Skeletal muscle tissue (tissue), 4 donors: ENCODE measurements around the gene MRFAP1. TPM values are rescaled to one million over a fixed set of nuclear protein-coding genes. Genes with fewer than 3 reads are reported as not detected.
A peak's percentile ranks its signal among the peaks of the same experiment; 100 is the strongest.

Experiments
- H3K27ac ChIP-seq: one replicate; pipeline ENCODE4 v1.7.0; 2013; ENCODE audit warnings: mild to moderate bottlenecking, low read depth, low read length, inconsistent platforms
- H3K27me3 ChIP-seq, 3 donors: one replicate each; pipeline ENCODE4 v1.7.0; 2013; ENCODE audit warnings: low read length in 3 of 3; ENCODE audit not compliant: control insufficient read depth in 3 of 3, insufficient read depth in 3 of 3
- H3K36me3 ChIP-seq, 3 donors: one replicate each; pipeline ENCODE4 v1.7.0; 2013; ENCODE audit warnings: low read length in 3 of 3; ENCODE audit not compliant: control insufficient read depth in 3 of 3, insufficient read depth in 3 of 3
- H3K4me1 ChIP-seq, 3 donors: one replicate each; pipeline ENCODE4 v1.7.0; 2013; ENCODE audit warnings: low read length in 3 of 3, mild to moderate bottlenecking in 3 of 3; ENCODE audit not compliant: control insufficient read depth in 3 of 3, insufficient read depth in 3 of 3
- H3K4me3 ChIP-seq, 3 donors: one replicate each; pipeline ENCODE4 v1.7.0; 2013; ENCODE audit warnings: low read length in 3 of 3
- H3K9ac ChIP-seq, 3 donors: one replicate each; pipeline ENCODE4 v1.7.0; 2013; ENCODE audit warnings: low read length in 3 of 3, mild to moderate bottlenecking in 3 of 3, moderate library complexity in 2 of 3, low read depth in 1 of 3
- H3K9me3 ChIP-seq, 3 donors: one replicate each; pipeline ENCODE4 v1.7.0; 2013; ENCODE audit warnings: low read length in 3 of 3; ENCODE audit not compliant: control insufficient read depth in 3 of 3
- total RNA-seq: library from RNA; depleted of rRNA; stranded (reverse); fragments of >200 nt; gene quantifications from one replicate; pipeline ENCODE4 v1.2.3, GENCODE V29; 2014
- donor health status: Osteomylitis.

Gene MRFAP1
- total RNA-seq, 1 donor from 2014 or later = 83.0 TPM

DNA sequence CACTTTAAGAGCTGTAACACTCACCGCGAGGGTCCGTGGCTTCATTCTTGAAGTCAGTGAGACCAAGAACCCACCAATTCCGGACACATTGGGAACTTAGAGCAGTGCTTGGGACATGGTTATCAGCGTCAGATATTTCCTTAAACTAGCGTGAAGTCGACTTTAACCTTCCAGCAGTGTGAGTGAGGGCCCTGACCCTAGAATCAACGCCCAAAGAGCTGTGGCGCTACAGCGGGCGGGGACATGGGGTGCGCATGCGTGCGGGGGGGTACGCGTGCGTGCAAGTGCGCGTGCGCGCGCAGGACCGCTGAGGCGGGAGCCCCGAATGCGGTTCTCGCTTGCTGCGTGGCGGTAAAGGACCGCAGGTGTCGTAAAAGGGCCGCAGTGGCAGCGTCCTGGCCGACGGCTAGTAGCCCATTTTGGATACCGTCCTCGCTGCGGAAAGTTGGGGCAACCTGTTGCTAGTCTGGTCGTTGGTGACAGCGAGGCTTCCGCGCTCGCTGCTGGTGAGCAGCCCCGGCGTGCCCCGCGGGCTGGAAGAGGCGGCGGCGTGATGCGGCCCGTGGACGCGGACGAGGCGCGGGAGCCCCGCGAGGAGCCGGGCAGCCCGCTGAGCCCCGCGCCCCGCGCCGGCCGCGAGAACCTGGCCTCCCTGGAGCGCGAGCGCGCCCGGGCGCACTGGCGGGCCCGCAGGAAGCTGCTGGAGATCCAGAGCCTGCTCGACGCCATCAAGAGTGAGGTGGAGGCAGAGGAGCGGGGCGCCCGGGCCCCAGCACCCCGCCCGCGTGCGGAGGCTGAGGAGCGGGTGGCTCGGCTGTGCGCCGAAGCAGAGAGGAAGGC is 33.4 kb downstream of the MRFAP1 start:
- Histone ChIP-seq H3K9ac (peak overlapping the region; percentile 70 to 89 (median 79)), H3K36me3 (peaks cover 0 to 9% (median 8%) of the 10 kb centered on the region in 3 donors), H3K4me1 (peaks cover 28 to 31% (median 28%) of the 10 kb centered on the region in 3 donors), H3K27me3 (no peaks in the 10 kb centered on the region), H3K27ac (peak overlapping the region; percentile 77), H3K4me3 (peak overlapping the region; percentile 76 to 81 (median 77)), H3K9me3 (no peaks in the 10 kb centered on the region)

DNA sequence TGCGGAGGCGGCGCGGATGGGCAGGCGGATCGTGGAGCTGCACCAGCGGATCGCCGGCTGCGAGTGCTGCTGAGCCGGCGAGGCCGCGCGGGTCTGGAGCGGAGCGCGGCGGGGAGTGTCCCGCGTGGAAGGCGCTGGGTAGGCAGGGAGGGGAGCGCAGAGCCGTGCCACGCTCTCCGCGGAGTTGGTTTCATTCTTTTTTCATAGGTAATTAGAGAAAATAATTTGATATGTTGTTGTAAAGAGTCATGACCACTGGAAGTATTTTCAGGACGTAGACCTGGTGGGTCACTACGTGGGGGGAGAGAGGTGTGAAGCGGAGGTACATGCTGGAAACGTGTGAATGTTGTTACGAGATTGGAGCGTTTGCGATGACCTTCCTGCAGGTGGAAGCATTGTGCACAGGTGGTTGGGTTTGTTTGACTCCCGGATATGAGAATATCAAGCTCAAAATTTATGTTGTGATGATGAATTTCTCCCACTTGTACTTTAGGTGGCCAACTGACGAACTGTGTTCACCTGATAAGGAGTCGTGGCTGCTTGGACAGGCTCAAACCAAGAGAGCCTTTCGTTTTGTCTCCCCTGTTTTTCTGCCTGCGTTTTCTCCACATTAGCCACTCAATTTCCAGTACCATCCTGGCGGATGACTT is 34.1 kb downstream of the MRFAP1 start:
- peak overlapping the region; percentile 76 to 81 (median 77) for H3K4me3 ChIP-seq
- no peaks in the 10 kb centered on the region for H3K9me3 ChIP-seq
- H3K4me1 ChIP-seq = peaks cover 28 to 31% (median 28%) of the 10 kb centered on the region in 3 donors
- H3K27me3 ChIP-seq = no peaks in the 10 kb centered on the region
- peak overlapping the region; percentile 67 to 89 (median 70) for H3K9ac ChIP-seq
- peak overlapping the region; percentile 77 for H3K27ac ChIP-seq
- H3K36me3 ChIP-seq = peaks cover 0 to 9% (median 8%) of the 10 kb centered on the region in 3 donors

DNA sequence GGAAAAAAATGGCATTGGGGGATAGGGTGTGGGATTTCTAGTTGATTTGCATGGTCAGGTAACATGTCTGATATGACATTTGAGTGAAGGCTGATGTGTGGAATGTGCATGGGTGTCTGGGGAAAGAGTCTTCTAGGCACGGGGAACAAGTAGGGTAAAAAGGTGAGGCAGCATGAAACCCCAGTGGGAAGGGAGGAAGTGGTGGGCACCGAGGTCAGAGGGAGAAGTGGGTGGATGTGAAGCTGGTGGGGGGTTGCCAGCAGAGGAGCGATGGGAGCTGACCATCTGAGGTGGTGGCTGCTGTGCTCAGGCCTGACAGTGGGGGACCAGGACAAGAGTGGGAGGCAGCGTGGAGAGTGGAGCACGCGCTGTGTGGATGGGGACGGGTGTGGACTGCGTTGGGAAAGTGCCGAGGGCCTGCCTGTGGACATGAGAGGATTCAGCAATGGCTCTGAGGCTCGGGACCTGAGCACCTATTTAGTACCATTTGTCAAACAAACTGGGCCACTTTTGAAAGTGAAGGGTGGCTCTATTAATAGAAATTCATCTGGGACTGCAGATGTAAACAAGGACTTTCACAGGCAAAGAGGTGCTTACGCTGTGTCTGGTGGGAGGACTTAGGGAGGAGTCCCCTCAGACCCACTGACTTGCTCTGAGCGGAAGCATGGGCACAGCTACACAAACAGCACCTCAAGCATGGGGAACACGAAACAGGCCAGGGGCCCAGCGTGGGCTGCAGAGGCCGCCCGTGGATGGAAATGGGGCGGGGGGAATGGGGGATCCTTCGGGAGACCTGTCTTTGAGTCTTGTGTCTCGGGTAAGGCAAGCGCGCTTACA is 36.5 kb downstream of the MRFAP1 start:
- H3K9me3 ChIP-seq = no peaks in the 10 kb centered on the region
- peak overlapping the region in 1 of 3 donors; percentile 66 for H3K9ac ChIP-seq
- H3K36me3 ChIP-seq = peaks cover 0 to 9% (median 6%) of the 10 kb centered on the region in 3 donors
- no peaks in the 10 kb centered on the region for H3K27me3 ChIP-seq
- H3K4me1 ChIP-seq = peaks cover 28 to 31% (median 28%) of the 10 kb centered on the region in 3 donors
- no peak overlapping the region for H3K27ac ChIP-seq
- peak overlapping the region in 2 of 3 donors; percentile 22 to 27 for H3K4me3 ChIP-seq

DNA sequence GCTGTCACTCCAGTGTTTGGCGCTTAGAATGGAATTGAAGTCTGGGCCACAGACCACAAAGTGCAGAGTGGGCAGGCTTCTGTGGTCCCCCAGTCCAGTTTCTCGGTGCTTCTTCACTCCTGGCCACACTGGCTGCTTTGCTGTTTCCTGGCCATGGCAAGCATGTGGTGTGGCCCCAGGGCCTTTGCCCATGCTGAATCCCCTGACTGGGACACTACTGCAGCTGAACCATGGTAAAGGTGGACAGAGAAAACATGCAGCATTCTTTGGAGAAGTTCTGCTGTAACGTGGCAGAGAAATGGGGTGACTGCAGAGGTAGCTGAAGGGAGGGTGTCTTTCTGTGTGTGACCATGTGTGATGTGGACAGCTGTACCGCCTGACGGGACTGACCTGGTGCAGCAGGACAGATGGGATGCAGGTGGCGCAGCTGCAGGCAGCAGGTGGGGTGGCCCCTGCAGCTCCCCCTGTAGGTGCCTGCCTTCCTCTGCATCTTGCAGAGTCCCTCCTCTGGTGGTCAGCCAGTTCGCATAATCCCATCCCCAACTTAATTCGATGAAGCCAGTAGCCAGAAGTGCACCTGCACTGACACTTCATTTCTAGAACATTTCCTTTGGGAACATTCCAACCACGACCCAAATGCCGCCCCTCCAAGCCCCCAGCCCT is 40.0 kb downstream of the MRFAP1 start:
- H3K36me3 ChIP-seq = peaks cover 0 to 9% (median 3%) of the 10 kb centered on the region in 3 donors
- H3K4me1 ChIP-seq = peaks cover 15 to 20% (median 18%) of the 10 kb centered on the region in 3 donors
- no peaks in the 10 kb centered on the region for H3K9me3 ChIP-seq
- H3K27me3 ChIP-seq = no peaks in the 10 kb centered on the region
- no peak overlapping the region for H3K27ac ChIP-seq
- H3K4me3 ChIP-seq = no peak overlapping the region
- no peak overlapping the region for H3K9ac ChIP-seq

DNA sequence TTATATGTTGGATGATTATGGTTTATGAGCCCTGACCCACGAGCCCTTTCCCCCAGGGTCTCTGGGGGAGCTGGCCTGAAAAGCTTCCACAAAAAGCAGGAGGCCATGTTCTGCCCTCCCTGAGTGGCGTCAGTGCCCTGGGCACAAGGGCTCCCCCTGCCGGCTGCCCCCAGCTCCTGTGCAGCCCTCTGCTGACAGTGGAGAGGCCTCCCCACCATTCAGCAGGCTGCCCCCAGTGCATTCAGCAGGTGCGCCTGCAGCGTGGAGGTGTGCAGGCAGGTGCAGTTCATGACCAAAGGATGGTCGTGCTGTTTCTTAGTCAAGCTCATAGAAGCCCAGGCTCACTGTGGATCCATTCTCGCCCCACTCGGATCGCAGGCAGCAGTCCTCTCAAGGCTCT is 40.7 kb downstream of the MRFAP1 start:
- no peak overlapping the region for H3K4me3 ChIP-seq
- no peaks in the 10 kb centered on the region for H3K9me3 ChIP-seq
- H3K36me3 ChIP-seq = peaks cover 0 to 5% (median 2%) of the 10 kb centered on the region in 3 donors
- no peaks in the 10 kb centered on the region for H3K27me3 ChIP-seq
- peaks cover 8 to 13% (median 11%) of the 10 kb centered on the region in 3 donors for H3K4me1 ChIP-seq
- no peak overlapping the region for H3K27ac ChIP-seq
- no peak overlapping the region for H3K9ac ChIP-seq

DNA sequence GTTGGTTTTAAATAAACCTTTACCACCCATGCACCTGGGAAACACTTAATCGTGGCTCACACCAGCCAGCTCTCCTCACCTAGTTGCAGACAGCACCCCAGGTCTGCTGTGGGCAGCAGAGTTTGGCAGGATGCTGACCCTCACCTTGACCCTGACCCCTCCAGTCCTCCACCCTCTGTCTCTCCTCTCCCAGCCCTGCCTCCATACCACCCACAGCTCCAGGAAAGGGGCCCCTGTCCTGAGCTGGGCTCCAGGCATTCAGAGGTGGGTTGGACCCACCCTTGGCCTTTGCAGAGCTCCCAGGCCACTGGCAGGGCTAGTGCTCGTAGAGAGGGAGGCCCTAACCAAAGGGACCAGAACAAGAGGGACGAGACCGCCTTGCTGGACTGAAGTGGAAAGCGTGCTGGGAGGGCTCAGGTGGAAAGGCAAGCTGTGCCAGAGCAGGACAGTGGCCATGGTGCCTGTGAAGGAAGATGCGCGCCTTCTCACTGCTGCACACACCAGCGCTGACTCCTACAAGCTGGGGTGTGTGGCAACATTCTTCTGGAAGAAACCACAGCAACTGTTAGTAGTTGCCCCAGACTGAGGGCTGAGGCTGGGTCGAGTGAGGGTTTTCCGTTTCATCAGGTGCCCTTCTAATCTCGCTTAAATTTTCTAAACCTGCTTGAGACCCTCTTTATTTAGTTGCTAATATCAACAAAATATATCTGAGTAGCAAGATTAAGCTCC is 42.5 kb downstream of the MRFAP1 start:
- H3K4me3 ChIP-seq = no peak overlapping the region
- peak overlapping the region in 1 of 3 donors; percentile 16 for H3K9ac ChIP-seq
- H3K9me3 ChIP-seq = no peaks in the 10 kb centered on the region
- no peaks in the 10 kb centered on the region for H3K4me1 ChIP-seq
- no peaks in the 10 kb centered on the region for H3K27me3 ChIP-seq
- no peaks in the 10 kb centered on the region for H3K36me3 ChIP-seq
- no peak overlapping the region for H3K27ac ChIP-seq

DNA sequence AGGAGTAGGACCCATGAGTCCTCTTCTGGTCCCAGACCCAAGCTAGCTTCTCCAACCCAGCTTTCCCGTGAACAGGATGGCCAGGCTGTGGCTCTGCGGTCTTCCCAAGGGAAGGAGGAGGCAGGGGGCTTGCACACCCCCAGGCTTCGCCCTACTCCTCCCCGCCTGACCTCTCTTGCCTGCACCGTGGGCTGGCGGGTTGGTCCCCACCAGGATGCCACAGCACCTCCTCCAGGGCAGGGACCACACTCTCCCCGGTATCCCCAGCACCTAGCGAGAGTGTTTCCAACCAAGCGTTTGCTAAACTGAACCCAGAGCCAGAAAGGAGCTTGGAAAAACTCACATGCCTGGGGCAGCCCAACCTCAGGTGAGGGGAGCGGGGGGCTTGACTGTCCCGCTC is 44.2 kb downstream of the MRFAP1 start:
- Histone ChIP-seq H3K27ac (no peak overlapping the region), H3K27me3 (no peaks in the 10 kb centered on the region), H3K36me3 (no peaks in the 10 kb centered on the region), H3K9ac (no peak overlapping the region), H3K4me1 (peaks cover 0 to 6% (median 0%) of the 10 kb centered on the region in 3 donors), H3K4me3 (no peak overlapping the region), H3K9me3 (no peaks in the 10 kb centered on the region)

DNA sequence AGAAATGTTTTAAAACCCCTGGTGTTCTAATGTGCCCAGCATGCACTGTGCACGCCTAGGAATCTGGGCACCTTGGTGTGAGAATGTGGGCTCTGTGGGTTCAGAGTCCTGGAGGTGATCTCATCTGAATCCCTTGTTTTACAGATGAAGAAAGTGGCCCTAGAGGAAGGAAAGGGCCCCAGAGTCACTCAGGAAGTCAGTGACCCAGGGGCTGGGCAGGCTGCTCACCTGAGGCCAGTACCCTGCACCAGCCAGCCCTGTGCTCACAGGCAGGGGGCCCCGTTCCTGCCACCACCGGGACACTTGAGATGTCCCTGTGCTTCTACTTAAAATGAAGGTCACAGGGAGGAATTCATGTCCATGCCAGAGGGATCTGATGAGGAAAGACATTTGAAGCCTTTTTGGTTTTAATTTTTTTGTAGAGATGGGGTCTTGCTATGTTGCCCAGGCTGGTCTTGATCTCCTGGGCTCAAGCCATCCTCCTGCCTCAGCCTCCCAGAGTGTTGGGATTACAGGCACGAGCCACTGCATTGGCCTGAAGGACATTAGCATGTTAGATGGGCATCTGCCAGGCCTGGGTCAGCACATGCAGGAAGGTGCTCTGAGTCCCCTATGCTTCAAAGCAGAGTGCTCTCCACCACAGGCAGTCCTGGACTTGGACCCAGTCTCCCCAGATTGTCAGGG is 45.8 kb downstream of the MRFAP1 start:
- Histone ChIP-seq H3K9ac (no peak overlapping the region), H3K4me3 (no peak overlapping the region), H3K27ac (no peak overlapping the region), H3K27me3 (no peaks in the 10 kb centered on the region), H3K9me3 (no peaks in the 10 kb centered on the region), H3K36me3 (no peaks in the 10 kb centered on the region), H3K4me1 (peaks cover 0 to 6% (median 0%) of the 10 kb centered on the region in 3 donors)
